Measurements from ENCODE around the gene SENP7. TPM values are rescaled to one million over a fixed set of nuclear protein-coding genes. Genes with fewer than 3 reads are reported as not detected.
A peak's percentile ranks its signal among the peaks of the same experiment; 100 is the strongest.

SENP7 gene
- total RNA-seq, 2 experiments from 2014 or later = 17.7 to 19.5 TPM

DNA sequence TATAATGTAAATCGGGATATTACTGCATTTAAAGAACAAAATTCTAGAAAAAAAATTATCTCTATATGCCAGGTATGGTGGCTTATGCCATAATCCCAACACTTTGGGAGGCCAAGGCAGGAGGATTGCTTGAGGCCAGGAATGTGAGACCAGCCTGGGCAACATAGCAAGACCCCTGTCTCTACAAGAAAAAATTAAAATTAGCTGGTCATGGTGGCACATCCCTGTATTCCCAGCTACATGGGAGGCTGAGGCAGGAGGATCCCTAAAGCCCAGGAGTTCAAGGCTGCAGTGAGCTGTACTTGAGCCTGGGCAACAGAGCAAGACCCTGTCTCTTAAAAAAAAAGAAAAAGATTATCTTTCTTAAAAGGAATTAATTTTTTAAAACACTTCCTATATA, 12.8 kb downstream of the SENP7 start:
- no peaks in the 10 kb centered on the region for H3K4me1 ChIP-seq (ENCODE audit: insufficient read depth, low read length, poor library complexity, severe bottlenecking)
- H3K4me2 ChIP-seq (ENCODE audit: low read length) = no peak overlapping the region
- intact Hi-C loops (cut with micrococcal nuclease; ENCODE audit: unreplicated experiment) = no loop called here
- H3K79me2 ChIP-seq (ENCODE audit: insufficient read depth, low read depth, low read length) = 0 out of 2 replicates have a peak, but pooled peaks cover 3% of the 10 kb centered on the region
- H4K20me1 ChIP-seq (ENCODE audit: insufficient read depth, low read length) = no peaks in the 10 kb centered on the region
- POLR2A ChIA-PET = no interaction called here
- no peak overlapping the region for H2AFZ ChIP-seq (ENCODE audit: low read length)
- TF ChIP-seq EZH2phosphoT487 (IDR thresholded peaks at IDR 0.05; ENCODE audit: borderline replicate concordance, low read depth, low read length) = no peak
- TF ChIP-seq, protein P1, sequence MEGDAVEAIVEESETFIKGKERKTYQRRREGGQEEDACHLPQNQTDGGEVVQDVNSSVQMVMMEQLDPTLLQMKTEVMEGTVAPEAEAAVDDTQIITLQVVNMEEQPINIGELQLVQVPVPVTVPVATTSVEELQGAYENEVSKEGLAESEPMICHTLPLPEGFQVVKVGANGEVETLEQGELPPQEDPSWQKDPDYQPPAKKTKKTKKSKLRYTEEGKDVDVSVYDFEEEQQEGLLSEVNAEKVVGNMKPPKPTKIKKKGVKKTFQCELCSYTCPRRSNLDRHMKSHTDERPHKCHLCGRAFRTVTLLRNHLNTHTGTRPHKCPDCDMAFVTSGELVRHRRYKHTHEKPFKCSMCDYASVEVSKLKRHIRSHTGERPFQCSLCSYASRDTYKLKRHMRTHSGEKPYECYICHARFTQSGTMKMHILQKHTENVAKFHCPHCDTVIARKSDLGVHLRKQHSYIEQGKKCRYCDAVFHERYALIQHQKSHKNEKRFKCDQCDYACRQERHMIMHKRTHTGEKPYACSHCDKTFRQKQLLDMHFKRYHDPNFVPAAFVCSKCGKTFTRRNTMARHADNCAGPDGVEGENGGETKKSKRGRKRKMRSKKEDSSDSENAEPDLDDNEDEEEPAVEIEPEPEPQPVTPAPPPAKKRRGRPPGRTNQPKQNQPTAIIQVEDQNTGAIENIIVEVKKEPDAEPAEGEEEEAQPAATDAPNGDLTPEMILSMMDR (conservative IDR thresholded peaks at IDR 0.05; ENCODE audit: low read length) = no peak
- DNase-seq (ENCODE audit: low spot score) = no peak
- H3K4me3 ChIP-seq (ENCODE audit: low read depth, low read length, poor library complexity, severe bottlenecking) = no peak overlapping the region
- no TSS peak for BruUV-seq (replicated peaks)
- no peaks in the 10 kb centered on the region for H3K9me3 ChIP-seq (ENCODE audit: low read length)
- no peaks in the 10 kb centered on the region for H3K36me3 ChIP-seq (ENCODE audit: insufficient read depth, low read length)
- CTCF ChIA-PET (ENCODE audit: unreplicated experiment) = no interaction called here
- no peaks in the 10 kb centered on the region for H3K9me2 ChIP-seq (ENCODE audit: insufficient read depth, low read length)
- no peak overlapping the region for H3K27ac ChIP-seq (ENCODE audit: low read depth, low read length, poor library complexity, severe bottlenecking)

DNA sequence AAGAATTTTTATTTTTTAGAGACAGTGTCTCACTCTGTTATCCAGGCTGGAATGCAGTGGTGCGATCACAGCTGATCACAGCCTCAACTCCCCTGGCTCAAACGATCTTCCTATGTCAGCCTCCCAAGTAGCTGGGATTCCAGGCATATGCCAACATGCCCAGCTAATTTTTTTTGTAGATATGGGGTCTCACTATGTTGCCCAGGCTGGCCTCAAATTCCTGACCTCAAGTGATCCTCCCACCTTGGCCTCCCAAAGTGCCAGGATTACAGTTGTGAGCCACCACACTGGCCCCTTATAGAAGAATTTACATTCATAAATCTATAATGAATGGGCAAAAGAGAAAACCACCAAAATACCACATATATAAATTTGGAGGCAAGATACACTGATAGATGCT, 15.2 kb downstream of the SENP7 start:
- Histone ChIP-seq H3K4me2 (ENCODE audit: low read length) (no peak overlapping the region), H3K9me2 (ENCODE audit: insufficient read depth, low read length) (no peaks in the 10 kb centered on the region), H4K20me1 (ENCODE audit: insufficient read depth, low read length) (no peaks in the 10 kb centered on the region), H3K4me3 (ENCODE audit: low read depth, low read length, poor library complexity, severe bottlenecking) (no peak overlapping the region), H3K36me3 (ENCODE audit: insufficient read depth, low read length) (peaks cover 4% of the 10 kb centered on the region), H3K9me3 (ENCODE audit: low read length) (no peaks in the 10 kb centered on the region), H3K27ac (ENCODE audit: low read depth, low read length, poor library complexity, severe bottlenecking) (no peak overlapping the region), H3K79me2 (ENCODE audit: insufficient read depth, low read depth, low read length) (no peaks in the 10 kb centered on the region), H2AFZ (ENCODE audit: low read length) (no peak overlapping the region), H3K4me1 (ENCODE audit: insufficient read depth, low read length, poor library complexity, severe bottlenecking) (no peaks in the 10 kb centered on the region)
- DNase-seq (ENCODE audit: low spot score) = no peak
- intact Hi-C loops (cut with micrococcal nuclease; ENCODE audit: unreplicated experiment) = no loop called here
- POLR2A ChIA-PET = interaction anchor here (0.7 kb wide), 1 partner anchor 1593 kb away, joined by 3 read pairs; no protein-coding TSS in a partner anchor
- no peak for TF ChIP-seq EZH2phosphoT487 (IDR thresholded peaks at IDR 0.05; ENCODE audit: borderline replicate concordance, low read depth, low read length)
- TF ChIP-seq, protein P1 (conservative IDR thresholded peaks at IDR 0.05; ENCODE audit: low read length) = no peak
- no TSS peak for BruUV-seq (replicated peaks)
- CTCF ChIA-PET (ENCODE audit: unreplicated experiment) = no interaction called here

DNA sequence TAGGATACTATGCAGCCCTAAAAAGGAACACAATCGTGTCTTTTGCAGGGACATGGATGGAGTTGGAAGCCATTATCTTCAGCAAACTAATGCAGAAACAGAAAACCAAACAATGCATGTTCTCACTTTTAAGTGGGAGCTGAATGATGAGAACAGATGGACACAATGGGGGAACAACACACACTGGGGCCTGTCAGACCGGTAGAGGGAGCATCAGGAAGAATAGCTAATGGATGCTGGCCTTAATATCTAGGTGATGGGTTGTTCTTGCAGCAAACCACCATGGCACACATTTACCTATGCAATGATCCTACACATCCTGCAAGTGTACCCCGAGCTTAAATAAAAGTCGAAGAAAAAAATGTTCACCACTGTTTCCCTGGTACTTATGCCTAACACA, 17.5 kb downstream of the SENP7 start:
- ChIA-PET CTCF (ENCODE audit: unreplicated experiment) (no interaction called here), POLR2A (interaction anchor here (1.0 kb wide), 1 partner anchor 14 kb away, joined by 5 read pairs; no protein-coding TSS in a partner anchor)
- H3K36me3 ChIP-seq (ENCODE audit: insufficient read depth, low read length) = peaks cover 19% of the 10 kb centered on the region
- H3K4me2 ChIP-seq (ENCODE audit: low read length) = no peak overlapping the region
- no peaks in the 10 kb centered on the region for H3K9me3 ChIP-seq (ENCODE audit: low read length)
- intact Hi-C loops (cut with micrococcal nuclease; ENCODE audit: unreplicated experiment) = no loop called here
- no peak overlapping the region for H2AFZ ChIP-seq (ENCODE audit: low read length)
- no peaks in the 10 kb centered on the region for H3K9me2 ChIP-seq (ENCODE audit: insufficient read depth, low read length)
- H3K4me3 ChIP-seq (ENCODE audit: low read depth, low read length, poor library complexity, severe bottlenecking) = no peak overlapping the region
- H3K4me1 ChIP-seq (ENCODE audit: insufficient read depth, low read length, poor library complexity, severe bottlenecking) = no peaks in the 10 kb centered on the region
- H3K27ac ChIP-seq (ENCODE audit: low read depth, low read length, poor library complexity, severe bottlenecking) = no peak overlapping the region
- no peaks in the 10 kb centered on the region for H3K79me2 ChIP-seq (ENCODE audit: insufficient read depth, low read depth, low read length)
- H4K20me1 ChIP-seq (ENCODE audit: insufficient read depth, low read length) = no peaks in the 10 kb centered on the region
- TF ChIP-seq EZH2phosphoT487 (IDR thresholded peaks at IDR 0.05; ENCODE audit: borderline replicate concordance, low read depth, low read length) = no peak
- TF ChIP-seq, protein P1 (conservative IDR thresholded peaks at IDR 0.05; ENCODE audit: low read length) = peak; percentile 64
- DNase-seq (ENCODE audit: low spot score) = no peak
- no TSS peak for BruUV-seq (replicated peaks)
